ENCODE data around the gene CALCOCO2.

DNA sequence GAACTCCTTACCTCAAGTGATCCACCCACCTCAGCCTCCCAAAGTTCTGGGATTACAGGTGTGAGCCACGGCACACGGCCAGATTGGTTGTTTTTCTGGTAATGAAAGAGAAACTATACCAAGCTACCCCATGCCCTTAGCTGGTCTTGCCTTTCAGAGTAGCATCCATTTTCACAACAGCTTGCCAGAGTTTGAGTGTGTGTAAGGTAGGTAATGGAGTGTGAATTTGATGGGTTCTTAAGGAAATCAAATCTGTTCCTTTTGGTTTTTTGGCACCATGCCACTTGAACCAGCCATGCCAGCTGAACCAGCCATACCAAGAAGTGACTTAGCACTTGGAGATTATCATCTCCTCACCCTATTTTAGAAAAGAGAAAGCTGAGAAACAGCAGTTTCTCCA lies 5.1 kb downstream of the CALCOCO2 start:
- TF ChIP-seq ZNF274 (IDR thresholded peaks at IDR 0.05; ENCODE audit: low read depth, low read length) (no peak), YY1 (IDR thresholded peaks at IDR 0.05; ENCODE audit: insufficient read depth, insufficient read length) (no peak), SUZ12 (IDR thresholded peaks at IDR 0.05; ENCODE audit: extremely low read depth, insufficient read depth, insufficient read length) (no peak)
